NOMO-1 treated with DMSO at 0.1 percent for 48 hours (cell line): ENCODE results near the gene MTUS2.
"Not testable (repeated sequence)": the region's sequence is repeated elsewhere in the genome, so short reads cannot be mapped to it uniquely, and the experiment has no call there.

Experiments
- DNase-seq: peaks from one replicate; lab custom pipeline; 2025; ENCODE audit not compliant: unreplicated experiment; lab: John Stamatoyannopoulos, UW

Gene MTUS2

DNA sequence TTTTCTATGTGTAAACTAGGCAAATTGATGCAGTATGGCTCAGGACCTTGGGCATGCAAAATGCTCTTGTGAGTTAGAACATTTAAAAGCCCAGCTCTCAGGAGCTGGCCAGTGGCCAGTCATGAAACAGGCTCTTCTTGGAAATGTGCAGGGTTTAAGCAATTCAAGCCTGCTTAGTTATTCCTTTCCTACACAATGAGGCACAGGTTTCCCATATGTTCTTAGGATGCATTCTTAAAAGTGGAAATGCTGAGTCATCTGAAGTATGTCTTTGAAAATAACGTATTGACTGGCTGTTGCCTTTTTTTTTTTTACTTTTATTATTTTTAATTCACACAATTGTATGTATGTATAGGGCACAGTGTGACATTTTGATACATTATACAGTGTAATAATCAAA is 474.7 kb downstream of the MTUS2 start:
- no peak for DNase-seq

DNA sequence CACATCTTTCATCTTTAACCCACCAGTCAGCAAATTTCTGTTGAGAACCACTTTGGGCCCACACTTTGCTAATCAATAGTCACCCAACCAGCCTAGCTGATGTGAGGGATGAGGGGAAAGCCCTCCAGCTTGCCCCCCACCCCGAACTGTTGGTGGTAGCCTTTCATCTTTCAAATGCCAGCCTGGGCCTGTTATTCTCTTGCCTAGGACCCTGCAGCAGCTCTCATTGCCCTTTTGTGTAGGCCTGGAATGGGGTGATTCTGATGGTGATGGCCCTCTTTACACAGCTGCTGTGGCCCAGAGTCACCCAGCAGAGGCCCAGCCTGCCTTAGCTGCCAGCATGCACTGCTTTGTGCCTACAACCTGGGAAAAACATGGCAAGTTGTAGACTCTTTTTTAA is 480.9 kb downstream of the MTUS2 start:
- DNase-seq, result no peak

DNA sequence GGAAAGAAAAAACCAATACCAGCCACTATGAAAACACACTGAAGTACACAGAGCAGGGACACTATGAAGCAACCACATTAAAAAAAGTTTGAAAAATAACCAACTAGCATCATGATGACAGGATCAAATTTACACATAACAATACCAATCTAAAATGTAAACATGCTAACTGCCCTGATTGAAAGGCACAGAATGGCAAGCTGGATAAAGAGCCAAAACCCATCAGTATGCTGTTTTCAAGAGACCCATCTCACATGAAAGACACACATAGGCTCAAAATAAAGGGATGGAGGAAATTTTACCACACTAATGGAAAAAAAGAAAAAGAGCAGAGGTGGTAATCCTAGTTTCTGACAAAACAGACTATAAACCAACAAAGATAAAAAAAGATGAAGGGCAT is 484.0 kb downstream of the MTUS2 start:
- DNase-seq, result no peak

DNA sequence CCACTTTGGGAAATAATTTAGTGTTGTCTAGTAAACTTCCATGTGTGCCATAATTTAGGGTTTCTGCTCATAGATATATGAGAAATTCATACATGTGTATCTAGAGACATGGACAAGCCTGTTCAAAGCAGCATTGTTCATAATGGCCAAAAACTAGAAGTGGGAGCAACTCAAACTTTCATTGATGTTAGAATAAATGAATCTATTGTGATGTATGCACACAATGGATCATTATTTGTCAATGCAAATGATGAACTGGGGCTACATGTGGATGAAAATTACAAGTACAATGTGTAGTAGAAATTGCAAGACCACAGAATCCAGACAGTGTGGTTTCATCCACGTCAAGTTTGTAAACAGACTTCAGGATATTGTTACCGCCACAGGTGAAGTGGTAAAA is 490.7 kb downstream of the MTUS2 start:
- DNase-seq, result no peak

DNA sequence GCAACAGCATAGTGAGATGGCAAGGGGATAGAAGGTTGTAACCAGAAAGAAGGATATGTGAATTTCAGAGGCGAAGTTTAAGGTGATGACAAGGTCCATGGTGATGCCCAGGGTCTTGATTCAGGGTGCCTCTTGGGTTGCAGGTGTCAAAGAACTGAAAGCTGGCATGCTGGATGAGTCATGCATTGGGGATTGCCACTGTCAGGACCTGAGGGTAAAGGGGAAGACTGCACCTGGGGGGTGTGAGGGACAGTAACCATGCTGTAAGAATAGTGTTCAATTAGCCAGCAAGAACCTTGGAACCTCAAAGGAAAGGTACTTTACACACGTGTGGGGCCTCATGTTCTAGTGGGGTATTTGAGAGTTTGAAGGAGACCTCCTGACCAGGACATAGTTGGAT is 495.7 kb downstream of the MTUS2 start:
- DNase-seq, result no peak

DNA sequence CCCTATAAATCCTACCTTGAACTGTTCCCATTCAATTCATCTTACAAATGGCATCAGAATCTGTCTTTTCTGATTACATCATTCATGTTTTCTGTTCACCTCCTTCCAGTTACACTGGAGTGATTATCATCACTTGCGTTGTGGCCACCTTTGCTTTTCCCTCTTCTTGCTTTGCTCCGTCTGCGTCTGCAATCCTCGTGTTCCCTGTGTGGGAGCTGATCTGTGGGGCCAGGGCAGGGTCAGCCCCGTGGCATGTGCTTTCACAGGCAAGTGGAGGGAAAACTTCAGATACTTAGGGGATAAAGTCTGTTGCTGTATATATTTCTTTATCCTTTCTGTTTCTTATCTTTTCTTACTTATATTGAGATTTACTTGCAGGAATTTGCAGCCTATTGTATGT is 497.7 kb downstream of the MTUS2 start:
- no peak for DNase-seq

DNA sequence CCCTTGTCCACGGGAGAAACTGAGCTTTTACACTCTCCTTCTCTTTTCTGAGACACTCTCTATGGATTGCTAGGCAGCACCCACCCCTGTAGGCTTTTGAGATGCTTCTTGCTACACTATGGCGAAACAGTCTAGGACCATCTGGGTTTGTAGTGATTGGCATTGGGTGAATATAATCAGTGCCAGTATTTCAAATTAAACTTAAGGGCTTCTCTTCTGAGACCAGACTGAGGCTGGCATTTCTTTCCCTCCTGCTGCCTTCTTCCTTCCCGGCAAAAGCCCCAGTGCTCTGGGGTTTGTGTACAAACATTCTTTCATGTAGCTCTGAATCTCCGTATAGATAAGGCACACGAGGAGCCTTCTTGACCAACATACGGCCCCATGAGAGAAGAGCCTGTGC is 498.6 kb downstream of the MTUS2 start:
- no peak for DNase-seq

DNA sequence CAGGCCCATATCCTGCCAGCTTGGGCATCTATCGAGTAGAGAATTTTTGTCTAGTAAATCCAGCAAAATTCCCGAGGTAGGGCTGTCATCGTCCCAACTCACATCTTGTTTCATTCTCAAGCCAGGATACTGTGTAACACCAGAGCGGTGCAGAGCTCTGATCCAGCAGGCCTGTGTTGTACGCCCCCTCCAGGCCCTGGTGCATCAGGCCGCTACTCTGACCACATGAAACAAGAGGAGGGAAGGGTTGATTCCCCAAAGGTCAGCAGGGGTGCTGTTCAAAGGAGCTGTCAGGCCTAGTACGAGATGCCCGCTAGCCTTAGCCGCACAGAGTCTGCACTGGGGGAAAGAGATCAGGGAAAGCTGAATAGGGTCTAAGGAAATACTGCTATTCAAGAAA is 499.3 kb downstream of the MTUS2 start:
- DNase-seq, result no peak

DNA sequence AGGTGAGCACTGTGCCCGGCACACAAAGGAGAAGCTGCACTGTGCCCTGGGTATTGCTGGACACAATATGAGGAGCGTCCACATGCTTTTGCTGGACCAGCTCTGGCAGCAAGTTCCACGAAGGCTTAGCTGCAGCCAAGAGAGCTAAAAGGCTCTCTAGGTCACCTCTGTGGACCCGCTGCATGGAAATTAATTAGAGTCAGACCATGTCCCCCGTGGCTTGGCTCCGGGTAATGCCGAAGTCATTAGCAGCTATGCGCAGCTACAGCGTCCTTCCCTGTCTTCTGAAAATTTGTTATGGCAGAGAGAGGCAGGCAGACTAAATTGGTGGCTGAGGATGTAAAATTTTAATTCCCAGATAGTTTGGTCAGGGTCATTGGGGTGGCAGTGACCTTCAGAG is 503.8 kb downstream of the MTUS2 start:
- no peak for DNase-seq

DNA sequence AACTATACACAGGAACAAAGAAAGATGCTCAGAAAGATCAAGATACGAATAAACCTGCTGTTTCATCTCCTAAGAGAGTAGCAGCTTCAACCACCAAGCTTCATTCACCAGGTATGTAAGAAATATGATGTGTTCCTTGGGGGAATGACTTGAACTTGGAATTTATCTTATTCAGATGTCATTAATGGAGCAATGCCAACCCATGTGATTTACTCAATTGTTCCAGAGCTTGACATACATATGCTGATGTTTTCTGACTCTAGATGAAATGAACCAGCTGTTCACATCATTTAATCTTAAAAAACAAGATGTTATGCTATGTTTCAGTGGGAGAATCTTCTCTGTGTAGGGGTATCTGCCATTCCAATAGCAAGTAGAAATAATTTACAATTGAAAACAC is 504.5 kb downstream of the MTUS2 start:
- no peak for DNase-seq

DNA sequence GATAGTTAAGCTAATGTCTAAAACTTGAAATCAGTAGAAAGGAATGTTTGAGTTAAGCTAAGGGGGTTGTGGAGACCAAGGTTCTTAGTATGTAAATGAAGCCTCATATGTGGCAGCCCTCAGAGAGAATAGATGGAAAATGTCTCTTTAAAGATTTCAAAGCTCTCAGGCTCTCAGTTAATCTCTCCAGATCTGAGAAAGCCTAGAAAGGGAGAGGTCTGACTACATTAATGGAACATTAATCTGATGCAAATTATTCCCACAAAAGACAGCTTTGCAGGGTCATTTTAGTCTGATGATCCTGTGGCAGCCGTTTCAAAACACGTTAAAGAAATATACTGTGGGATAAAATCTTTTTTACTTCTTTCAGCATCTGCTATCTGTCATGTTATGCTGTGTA is 508.4 kb downstream of the MTUS2 start:
- no peak for DNase-seq

DNA sequence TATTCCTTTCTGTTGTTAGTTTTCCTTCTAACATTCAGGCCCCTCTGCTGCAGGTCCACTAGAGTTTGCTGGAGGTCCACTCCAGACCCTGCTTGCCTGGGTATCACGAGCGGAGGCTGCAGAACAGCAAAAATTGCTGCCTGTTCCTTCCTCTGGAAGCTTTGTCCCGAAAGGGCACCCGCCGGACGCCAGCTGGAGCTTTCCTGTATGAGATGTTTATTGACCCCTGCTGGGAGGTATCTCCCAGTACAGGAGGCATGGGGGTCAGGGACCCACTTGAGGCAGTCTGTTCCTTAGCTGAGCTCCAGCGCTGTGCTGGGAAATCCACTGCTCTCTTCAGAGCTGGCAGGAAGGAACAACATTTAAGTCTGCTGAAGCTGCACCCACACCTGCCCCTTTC is 516.2 kb downstream of the MTUS2 start:
- DNase-seq, result no peak

DNA sequence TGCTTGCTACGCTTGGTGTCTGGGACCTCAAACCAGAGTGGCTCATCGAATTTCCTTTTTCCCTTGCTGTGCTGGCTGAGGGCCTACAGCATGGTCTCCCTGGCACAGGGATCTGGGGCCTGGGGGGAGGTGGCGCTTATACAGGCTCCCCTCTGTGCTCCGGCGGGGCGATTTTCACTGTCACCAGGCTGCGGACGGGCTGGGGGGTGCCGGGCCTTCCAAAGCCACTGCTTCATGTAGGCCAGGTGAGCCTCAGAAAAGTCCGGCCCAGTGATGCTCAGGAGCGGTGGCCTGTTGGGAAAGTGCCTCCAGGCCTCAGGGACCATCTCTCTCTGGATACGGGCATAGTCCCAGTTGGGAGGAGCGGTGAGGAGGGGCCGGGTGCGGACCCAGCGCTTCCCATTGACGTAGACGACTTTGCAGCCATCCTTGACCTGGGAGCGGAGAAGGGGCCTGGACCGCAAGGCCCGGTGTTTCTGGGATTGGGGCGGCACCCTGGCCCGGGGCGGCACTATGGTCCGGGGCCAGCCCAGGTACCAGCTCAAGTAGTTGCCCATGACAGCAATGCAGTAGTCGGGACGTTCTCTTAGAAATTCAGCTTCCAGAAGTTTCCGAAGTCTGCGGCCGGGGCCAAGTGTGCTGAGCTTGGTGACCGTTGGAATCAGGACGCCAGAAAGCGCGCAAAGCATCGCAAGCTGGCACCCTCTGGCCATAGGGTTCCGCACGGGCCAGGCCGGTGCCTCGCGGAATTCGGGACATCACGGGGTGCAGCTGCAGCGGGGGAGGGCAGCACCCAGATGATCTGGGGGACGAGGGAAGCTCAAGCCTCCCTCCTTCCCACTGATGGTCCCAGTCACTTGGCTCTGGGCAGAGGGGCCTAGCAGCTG is 519.5 kb downstream of the MTUS2 start:
- no peak for DNase-seq

DNA sequence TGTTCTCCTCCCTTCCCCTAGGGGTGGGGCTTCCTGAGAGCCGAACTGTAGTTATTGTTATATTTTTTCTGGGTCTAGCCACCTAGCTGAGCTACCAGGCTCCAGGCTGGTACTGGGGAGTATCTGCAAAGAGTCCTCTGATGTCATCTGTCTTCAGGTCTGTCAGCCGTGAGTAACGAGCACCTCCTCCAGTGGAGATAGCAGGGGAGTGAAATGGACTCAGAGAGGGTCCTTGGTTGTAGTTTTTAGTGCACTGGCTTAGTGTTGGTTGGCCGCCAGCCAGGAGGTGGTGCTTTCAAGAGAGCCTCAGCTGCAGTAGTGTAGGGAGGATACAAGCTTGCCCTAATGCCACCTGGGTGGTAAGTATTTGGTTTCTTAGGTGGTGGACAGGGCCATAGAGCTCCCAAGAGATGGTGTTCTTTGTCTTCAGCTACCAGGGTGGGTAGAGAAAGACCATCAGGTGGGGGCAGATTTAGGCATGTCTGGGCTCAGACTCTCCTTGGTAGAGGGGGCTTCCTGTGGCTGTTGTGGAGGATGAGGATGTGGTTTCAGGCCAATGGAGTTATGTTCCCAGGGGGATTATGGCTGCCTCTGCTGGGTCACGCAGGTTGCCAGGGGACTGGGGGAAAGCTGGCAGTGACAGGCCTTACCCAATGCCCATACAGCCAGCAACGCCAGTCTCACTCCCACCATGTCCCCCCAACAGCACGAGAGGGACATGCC is 525.9 kb downstream of the MTUS2 start:
- not testable (repeated sequence) for DNase-seq

DNA sequence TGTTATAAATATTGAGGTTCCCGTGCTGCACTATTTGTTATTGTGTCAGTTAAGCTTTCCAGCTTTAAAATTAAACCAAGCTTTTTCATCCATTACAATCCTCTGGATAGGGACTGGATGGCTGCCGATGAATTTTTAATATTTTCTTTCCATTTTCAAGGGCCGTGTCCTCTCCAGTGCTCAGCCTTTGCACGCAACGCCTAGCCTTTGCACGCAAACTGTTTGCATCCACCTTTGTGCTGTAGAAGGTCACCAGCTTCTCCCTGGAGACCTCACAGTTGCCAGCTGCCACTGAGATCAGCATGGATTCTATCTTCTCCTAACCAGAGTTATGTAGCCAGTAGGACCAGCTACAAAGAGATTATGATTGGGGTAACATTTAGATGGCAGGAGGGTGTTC is 534.9 kb downstream of the MTUS2 start:
- DNase-seq, result no peak

DNA sequence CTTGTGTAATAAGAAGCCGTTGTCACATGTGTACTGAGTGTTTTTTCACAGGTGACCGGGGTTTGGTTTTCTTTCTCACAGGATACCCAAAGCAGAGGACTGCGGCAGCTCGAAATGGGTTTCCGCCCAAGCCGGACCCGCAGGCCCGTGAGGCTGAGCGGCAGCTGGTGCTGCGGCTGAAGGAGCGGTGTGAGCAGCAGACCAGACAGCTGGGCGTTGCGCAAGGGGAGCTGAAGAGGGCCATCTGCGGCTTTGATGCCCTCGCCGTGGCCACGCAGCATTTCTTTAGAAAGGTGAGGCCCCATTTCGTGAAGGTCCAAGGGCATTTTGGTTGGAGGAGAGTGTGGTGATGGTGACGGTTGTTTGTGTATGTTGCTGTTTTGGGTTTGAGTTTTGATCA is 539.0 kb downstream of the MTUS2 start:
- peak; percentile 32 for DNase-seq

DNA sequence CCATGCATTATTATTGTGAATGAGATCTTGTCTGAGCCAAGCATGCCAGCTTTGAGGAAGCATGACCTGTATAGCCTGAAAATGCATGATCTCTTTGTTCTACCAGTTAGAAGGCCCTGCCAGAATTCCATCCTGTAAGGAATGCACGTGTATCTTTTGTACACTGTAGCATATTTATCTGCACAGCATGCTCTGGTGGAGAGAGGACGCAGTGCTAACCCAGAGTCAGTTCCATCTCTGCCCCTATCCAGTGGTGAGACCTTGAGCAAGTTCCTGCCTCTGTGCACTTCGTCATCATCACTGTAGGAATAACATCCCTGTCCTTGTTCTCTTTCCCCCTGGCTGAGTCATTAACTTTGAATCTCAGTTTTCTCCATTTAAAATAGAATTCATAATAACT is 541.6 kb downstream of the MTUS2 start:
- no peak for DNase-seq

DNA sequence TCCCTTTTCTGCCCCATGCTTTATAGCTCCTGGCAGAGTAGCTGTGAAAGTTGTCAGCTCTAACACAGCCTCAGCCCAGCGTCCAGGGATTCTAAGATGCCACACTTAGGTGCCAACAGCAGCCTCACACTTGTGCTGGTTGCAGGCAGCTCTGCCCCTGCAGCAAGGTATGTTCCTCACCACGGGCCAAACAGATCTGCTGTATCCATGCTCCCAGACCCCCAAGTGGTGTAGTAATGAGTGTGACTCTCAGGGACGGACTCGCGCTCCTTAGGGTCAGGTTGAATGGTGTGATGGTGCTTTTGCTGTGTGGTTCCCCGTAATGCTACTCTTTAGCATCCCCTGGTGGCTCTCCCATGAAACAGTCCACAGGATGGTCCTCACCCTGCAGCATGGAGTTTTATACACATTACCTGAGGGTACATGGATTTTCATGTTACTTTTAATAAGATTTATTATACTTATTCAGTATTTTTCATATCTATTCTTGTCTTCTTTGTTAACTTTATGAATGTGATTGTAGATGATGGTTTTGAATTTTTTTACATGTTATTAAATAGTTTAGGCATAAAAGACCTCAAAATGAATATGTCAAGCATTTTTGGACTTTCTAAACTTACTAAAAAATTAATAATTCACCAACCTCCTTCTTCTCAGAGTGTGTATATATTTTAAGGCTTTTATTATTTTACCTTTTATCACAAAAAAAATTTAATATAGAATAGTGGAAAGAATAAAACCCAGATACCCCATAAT is 542.9 kb downstream of the MTUS2 start:
- peak; percentile 63 for DNase-seq

DNA sequence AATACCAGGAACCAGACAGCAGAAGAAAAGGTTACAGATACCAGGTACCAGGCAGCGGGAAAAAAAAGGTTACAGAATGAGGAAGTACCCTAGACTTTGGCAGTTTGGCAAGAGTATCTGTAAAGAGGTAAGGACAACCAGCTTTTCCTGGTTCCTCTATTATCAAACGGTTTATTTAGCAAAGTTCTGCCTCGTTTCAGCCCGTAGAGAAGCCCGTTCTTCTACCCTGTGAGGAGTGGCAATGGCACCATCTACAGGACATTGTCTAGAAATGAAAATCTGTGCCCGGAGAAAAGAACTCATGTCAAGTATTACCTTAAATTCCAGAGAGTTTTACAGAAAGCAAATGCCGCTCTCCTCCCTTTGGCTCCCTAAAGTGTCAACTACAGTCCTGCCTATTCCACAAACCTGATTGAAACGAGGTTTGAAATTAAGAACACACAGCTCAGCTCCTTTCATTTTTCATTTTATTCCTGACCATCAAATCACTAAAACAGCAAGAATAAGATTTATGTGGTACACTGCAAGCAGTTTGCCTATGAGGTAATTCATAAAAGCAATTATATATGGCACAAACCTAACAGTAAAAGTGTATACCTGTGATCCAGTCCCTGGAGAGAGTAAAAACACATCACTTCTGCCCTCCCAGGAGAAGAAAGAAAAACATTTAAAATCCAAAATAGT is 549.1 kb downstream of the MTUS2 start:
- DNase-seq, result peak; percentile 99

DNA sequence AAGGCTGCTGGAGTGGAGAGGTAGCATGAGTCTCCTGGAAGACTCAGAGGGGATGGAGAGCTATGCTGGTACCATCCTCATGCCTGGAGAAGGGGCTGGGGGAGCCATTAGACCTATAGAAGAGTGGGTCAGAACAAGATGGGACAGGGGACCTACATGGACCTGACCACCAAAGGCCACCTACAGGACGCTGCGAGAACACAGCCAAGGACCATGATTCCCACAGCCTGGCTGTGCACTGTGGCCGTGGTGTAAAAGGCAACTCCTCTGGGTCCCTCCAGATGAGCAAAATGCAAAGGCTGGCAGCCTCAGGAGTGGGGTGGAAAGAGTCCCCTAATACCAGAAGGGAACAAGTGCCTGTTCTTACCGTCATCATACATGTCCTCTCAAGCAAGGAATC is 559.1 kb downstream of the MTUS2 start:
- DNase-seq, result no peak

DNA sequence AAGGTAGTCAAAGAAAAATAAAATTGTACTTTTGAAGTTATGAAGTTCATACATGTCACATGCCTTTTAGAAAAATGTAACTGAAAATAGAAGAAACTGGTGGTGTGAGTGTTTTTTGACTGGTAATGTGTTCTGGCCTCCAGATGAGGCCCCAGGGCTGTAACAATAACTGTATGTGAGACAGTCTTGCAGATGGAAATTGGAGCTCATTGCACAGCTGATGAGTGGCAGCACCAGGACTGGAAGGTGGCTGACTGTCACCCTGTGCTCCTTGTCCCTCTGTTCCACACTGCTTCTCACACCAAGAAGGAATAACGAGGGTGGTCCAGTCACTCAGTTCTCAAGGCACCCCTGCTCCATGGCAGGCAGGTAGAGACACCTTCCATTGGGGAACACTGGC is 559.7 kb downstream of the MTUS2 start:
- no peak for DNase-seq
